ENCODE results near the gene MAL.
"Not testable (repeated sequence)": the region's sequence is repeated elsewhere in the genome, so short reads cannot be mapped to it uniquely, and the experiment has no call there.

MAL gene

DNA sequence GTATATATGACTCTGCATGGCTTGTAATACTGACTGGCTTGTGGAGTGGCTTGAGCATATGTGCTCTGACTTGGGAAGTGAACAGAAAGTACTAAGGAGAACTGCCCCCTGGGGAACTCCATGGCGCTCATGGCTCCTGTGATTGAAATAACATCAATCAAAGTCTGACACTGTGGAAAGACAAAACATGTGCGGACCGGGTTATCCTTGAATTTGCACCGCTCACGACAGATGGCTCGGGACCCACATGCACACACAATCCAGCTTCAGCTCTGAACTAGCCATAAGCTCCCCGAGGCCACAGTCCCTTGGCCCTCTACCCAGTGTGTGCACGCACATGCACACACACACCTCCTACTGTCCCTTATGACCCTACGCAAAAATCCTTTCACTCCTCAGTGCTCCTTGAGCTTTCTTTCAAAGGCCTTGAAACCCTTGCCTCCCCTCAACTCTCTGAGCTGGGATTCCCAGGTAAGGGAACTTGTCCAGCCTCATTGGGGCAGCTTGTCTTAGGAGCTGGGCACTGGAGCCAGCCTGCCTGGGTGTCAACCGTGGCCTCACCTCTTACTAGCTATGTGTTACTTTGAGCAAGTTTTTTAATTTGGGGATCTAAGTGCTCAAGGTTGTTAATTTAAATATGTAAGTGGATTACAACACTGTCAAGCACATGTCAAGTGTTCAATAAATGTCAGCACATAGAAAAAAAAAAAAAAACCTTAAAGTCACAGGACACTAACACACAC is 52.5 kb downstream of the MAL start:
- Mint-ChIP-seq H3K27ac (no peak overlapping the region), H3K27me3 (no peaks in the 10 kb centered on the region), H3K4me1 (ENCODE audit: low read depth) (peaks cover 60% of the 10 kb centered on the region), H3K9me3 (no peaks in the 10 kb centered on the region), H3K4me3 (no peak overlapping the region), H3K36me3 (ENCODE audit: low read depth) (no peaks in the 10 kb centered on the region)

DNA sequence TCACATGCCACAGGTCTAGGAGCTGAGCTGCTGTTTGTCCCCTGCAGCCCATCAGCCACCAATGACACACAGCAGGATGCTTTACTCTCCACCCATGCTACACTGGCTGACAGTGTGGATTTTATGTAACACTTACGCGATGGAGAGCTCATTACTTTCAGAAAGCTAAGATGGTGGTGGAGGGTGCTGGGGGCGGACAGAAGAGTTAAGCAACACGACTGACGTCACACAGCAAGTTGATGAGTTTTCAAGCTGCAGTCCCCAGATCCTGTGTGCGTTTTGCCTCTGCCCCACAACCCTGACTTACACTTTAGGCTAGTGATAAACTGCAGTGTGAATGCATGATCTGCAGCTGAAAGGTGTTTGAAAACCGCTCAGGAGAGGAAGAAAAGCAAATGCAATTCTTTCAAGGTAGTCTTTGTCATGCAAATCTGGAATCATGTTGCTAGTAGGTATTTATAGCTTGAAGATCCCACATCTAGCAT is 53.7 kb downstream of the MAL start:
- Mint-ChIP-seq H3K4me1 (ENCODE audit: low read depth) (peaks cover 48% of the 10 kb centered on the region), H3K4me3 (no peak overlapping the region), H3K36me3 (ENCODE audit: low read depth) (no peaks in the 10 kb centered on the region), H3K27me3 (no peaks in the 10 kb centered on the region), H3K27ac (no peak overlapping the region), H3K9me3 (no peaks in the 10 kb centered on the region)

DNA sequence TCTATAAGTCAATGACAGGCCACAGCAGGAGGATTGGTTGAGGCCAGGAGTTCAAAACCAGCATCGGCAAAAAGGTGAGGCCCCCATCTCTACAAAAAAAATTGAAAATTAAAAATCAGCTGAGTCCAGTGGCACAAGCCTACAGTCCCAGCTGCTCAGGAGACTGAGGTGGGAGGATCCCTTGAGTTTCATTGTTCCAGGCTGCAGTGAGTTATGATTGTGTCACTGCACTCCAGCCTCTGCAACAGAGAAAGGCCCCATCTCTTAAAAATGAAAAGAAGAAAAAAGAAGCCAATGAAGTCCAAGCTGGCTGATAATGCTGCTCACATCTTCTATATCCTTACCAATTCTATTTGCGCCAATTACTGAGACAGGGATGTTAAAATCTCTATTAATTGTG is 57.0 kb downstream of the MAL start:
- H3K27ac Mint-ChIP-seq, result no peak overlapping the region
- no peaks in the 10 kb centered on the region for H3K9me3 Mint-ChIP-seq
- no peaks in the 10 kb centered on the region for H3K27me3 Mint-ChIP-seq
- H3K4me1 Mint-ChIP-seq (ENCODE audit: low read depth), result peaks cover 17% of the 10 kb centered on the region
- H3K36me3 Mint-ChIP-seq (ENCODE audit: low read depth), result peaks cover 26% of the 10 kb centered on the region
- no peak overlapping the region for H3K4me3 Mint-ChIP-seq

DNA sequence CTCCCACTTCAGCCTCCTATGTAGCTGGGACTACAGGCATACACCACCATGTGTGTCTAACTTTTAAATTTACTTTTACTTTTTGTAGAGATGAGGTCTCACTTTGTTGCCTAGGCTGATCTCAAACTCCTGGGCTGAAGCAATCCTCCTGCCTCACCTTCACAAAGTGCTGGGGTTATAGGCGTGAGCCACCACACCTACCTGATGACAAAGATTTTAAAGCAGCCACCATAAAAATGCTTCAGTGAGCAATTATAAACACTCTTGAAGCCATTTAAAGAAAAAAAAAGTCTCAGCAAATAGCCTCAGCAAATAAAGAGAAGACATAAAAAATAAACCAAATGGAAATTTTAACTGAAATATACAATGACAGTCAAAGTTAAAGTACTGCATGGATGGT is 60.5 kb downstream of the MAL start:
- no peaks in the 10 kb centered on the region for H3K27me3 Mint-ChIP-seq
- no peaks in the 10 kb centered on the region for H3K4me1 Mint-ChIP-seq (ENCODE audit: low read depth)
- peaks cover 43% of the 10 kb centered on the region for H3K36me3 Mint-ChIP-seq (ENCODE audit: low read depth)
- H3K27ac Mint-ChIP-seq, result no peak overlapping the region
- H3K4me3 Mint-ChIP-seq, result no peak overlapping the region
- H3K9me3 Mint-ChIP-seq, result no peaks in the 10 kb centered on the region

DNA sequence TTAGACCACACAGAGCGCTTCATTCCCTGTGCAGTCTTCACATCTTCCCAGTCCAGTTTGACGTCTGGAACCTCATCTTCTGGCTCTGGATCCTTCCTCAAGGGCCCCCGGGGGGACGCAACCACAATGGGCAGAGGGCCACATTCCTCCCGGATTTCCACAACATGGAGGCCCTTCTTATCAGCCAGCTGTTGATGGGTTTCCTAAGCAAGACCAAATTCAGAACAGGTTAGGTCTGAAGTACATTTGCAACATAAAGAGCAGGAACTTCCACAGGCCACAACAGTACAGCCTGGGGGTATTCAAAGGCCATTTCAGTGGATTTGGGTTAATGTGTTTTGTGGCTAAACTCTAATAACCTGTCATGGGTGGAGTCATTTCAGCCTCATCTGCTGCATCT is 61.9 kb downstream of the MAL start:
- Mint-ChIP-seq H3K9me3 (no peaks in the 10 kb centered on the region), H3K27me3 (no peaks in the 10 kb centered on the region), H3K36me3 (ENCODE audit: low read depth) (peaks cover 54% of the 10 kb centered on the region), H3K27ac (no peak overlapping the region), H3K4me1 (ENCODE audit: low read depth) (no peaks in the 10 kb centered on the region), H3K4me3 (no peak overlapping the region)

DNA sequence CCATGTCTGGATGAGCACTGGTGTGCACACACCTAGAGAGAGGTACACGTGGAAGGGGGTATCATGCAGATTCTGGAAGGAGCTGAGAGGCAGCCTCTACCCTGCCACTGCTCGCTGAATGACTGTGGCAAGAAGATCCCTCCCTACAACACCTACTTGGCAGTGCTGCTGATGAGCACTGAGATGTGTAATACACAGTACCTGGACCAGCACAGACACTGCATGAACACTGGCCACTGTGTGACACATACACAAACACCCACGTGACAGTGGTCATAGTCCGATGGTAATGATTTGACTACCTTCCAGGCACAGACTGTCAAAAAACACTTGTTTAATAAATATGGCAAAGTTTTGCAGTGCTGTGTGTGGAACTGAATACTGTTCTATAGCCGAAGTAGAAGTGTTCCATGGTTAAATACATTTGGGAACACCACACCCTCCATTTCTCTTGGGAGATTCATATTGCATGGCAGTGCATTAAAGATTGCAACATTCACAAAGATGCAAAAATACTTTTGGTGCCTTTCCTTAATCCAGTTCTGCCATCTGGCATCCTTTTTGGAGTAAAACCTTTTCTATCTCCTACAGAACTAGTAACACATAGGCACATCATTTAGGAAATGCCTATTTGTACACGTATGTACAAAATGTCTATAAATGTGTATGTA is 66.5 kb downstream of the MAL start:
- Mint-ChIP-seq H3K27ac (no peak overlapping the region), H3K4me3 (no peak overlapping the region), H3K9me3 (no peaks in the 10 kb centered on the region), H3K4me1 (ENCODE audit: low read depth) (peaks cover 12% of the 10 kb centered on the region), H3K27me3 (no peaks in the 10 kb centered on the region), H3K36me3 (ENCODE audit: low read depth) (peaks cover 69% of the 10 kb centered on the region)

DNA sequence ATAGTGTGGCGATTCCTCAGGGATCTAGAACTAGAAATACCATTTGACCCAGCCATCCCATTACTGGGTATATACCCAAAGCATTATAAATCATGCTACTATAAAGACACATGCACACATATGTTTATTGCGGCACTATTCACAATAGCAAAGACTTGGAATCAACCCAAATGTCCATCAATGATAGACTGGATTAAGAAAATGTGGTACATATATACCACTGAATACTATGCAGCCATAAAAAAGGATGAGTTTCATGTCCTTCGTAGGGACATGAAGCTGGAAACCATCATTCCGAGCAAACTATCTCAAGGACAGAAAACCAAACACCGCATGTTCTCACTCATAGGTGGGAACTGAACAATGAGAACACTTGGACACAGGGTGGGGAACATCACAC is 72.8 kb downstream of the MAL start:
- H3K27me3 Mint-ChIP-seq, result not testable (repeated sequence)

DNA sequence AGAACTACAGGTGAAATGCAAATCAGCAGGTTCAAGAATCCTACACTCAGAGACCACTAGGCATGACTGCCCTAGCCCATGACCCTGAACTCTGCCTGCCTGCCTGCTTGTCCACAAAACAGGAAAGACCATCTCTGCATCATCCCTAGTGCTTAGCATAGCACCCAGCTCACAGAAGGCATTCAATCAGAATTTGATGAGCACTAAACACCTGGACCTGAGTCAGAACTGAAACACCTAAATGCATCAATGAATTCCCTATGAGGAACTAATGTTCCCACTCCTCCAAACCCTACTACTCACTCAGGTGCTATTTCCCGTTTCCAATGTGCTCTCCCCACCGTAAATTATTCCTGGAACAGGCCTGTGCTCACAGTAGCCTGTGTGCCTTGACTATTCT is 74.4 kb downstream of the MAL start:
- Mint-ChIP-seq H3K27me3 (no peaks in the 10 kb centered on the region), H3K9me3 (no peaks in the 10 kb centered on the region), H3K27ac (no peak overlapping the region), H3K36me3 (ENCODE audit: low read depth) (peaks cover 88% of the 10 kb centered on the region), H3K4me1 (ENCODE audit: low read depth) (peaks cover 10% of the 10 kb centered on the region), H3K4me3 (no peak overlapping the region)

More for the DNA sequence above, 72.8 kb downstream of the MAL start:
- H3K36me3 Mint-ChIP-seq (ENCODE audit: low read depth), result peaks cover 94% of the 10 kb centered on the region
- not testable (repeated sequence) for H3K27ac Mint-ChIP-seq, H3K4me3 Mint-ChIP-seq, H3K9me3 Mint-ChIP-seq
- H3K4me1 Mint-ChIP-seq (ENCODE audit: low read depth), result peaks cover 14% of the 10 kb centered on the region

Data from stimulated activated naive CD8-positive, alpha-beta T cell treated with anti-CD3 and anti-CD28 coated beads, Interleukin-15, Interleukin-2, amounts not matched to agents 100 ng/mL and 50 ng/mL, for 24 hours (primary cell).